T-helper 1 cell treated with Interleukin-12 subunit alpha and Interleukin-12 subunit beta and Interleukin-4 antibody, amounts not matched to agents 30 μg/mL and 1 μg/mL, for 36 hours (primary cell): ENCODE results near the gene ZNF669.
"Not testable (repeated sequence)": the region's sequence is repeated elsewhere in the genome, so short reads cannot be mapped to it uniquely, and the experiment has no call there.

Source experiments
- H3K27ac Mint-ChIP-seq: one replicate; pipeline ENCODE4 v1.8.0; 2021; ENCODE audit warnings: mild to moderate bottlenecking, mixed read lengths
- H3K27me3 Mint-ChIP-seq: one replicate; pipeline ENCODE4 v1.8.0; 2021; ENCODE audit warnings: low read depth, mixed read lengths
- H3K36me3 Mint-ChIP-seq: one replicate; pipeline ENCODE4 v1.8.0; 2021; ENCODE audit warnings: low read depth, mixed read lengths
- H3K4me1 Mint-ChIP-seq: one replicate; pipeline ENCODE4 v1.8.0; 2021; ENCODE audit warnings: low read depth, mixed read lengths
- H3K4me3 Mint-ChIP-seq: one replicate; pipeline ENCODE4 v1.8.0; 2021; ENCODE audit warnings: mild to moderate bottlenecking, moderate library complexity, mixed read lengths
- H3K9me3 Mint-ChIP-seq: one replicate; pipeline ENCODE4 v1.8.0; 2021; ENCODE audit warnings: mixed read lengths

ZNF669 gene

GRCh38 chr1:247103859-247104591, at the start of gene ZNF669:
ZNF669 (minus strand) TSS chr1:247104356; CDS start chr1:247104199, 157 bp downstream.
- Mint-ChIP-seq H3K27ac (peak within 1 kb of the TSS; percentile 80), H3K4me1 (peaks cover 10% of the 10 kb centered on the region), H3K36me3 (peaks cover 42% of the 10 kb centered on the region), H3K4me3 (peak within 1 kb of the TSS; percentile 90), H3K9me3 (peaks cover 40% of the 10 kb centered on the region), H3K27me3 (peaks cover 22% of the 10 kb centered on the region)

GRCh38 chr1:247147781-247148180, 43.6 kb upstream of the ZNF669 start:
- Mint-ChIP-seq H3K27me3 (no peaks in the 10 kb centered on the region), H3K4me1 (no peaks in the 10 kb centered on the region), H3K36me3 (peaks cover 40% of the 10 kb centered on the region), H3K27ac (no peak overlapping the region), H3K9me3 (peaks cover 56% of the 10 kb centered on the region), H3K4me3 (no peak overlapping the region)

GRCh38 chr1:247147120-247147519, 43.0 kb upstream of the ZNF669 start:
- H3K36me3 Mint-ChIP-seq, result peaks cover 39% of the 10 kb centered on the region
- H3K9me3 Mint-ChIP-seq, result peaks cover 57% of the 10 kb centered on the region
- H3K27me3 Mint-ChIP-seq, H3K27ac Mint-ChIP-seq, H3K4me1 Mint-ChIP-seq, H3K4me3 Mint-ChIP-seq: not testable (repeated sequence)

GRCh38 chr1:247146671-247147070, 42.5 kb upstream of the ZNF669 start:
- H3K9me3 Mint-ChIP-seq, result peaks cover 56% of the 10 kb centered on the region
- no peaks in the 10 kb centered on the region for H3K4me1 Mint-ChIP-seq
- H3K27ac Mint-ChIP-seq, result no peak overlapping the region
- peaks cover 38% of the 10 kb centered on the region for H3K36me3 Mint-ChIP-seq
- H3K4me3 Mint-ChIP-seq, result no peak overlapping the region
- no peaks in the 10 kb centered on the region for H3K27me3 Mint-ChIP-seq

GRCh38 chr1:247145279-247145678, 41.1 kb upstream of the ZNF669 start:
- H3K4me1 Mint-ChIP-seq, result no peaks in the 10 kb centered on the region
- H3K27me3 Mint-ChIP-seq, result no peaks in the 10 kb centered on the region
- peaks cover 32% of the 10 kb centered on the region for H3K36me3 Mint-ChIP-seq
- no peak overlapping the region for H3K27ac Mint-ChIP-seq
- no peak overlapping the region for H3K4me3 Mint-ChIP-seq
- H3K9me3 Mint-ChIP-seq, result peaks cover 58% of the 10 kb centered on the region

- H3K27me3 Mint-ChIP-seq, H3K4me3 Mint-ChIP-seq, H3K27ac Mint-ChIP-seq, H3K4me1 Mint-ChIP-seq: not testable (repeated sequence)
- Mint-ChIP-seq H3K36me3 (peaks cover 17% of the 10 kb centered on the region), H3K9me3 (peaks cover 81% of the 10 kb centered on the region)
Measured at GRCh38 chr1:247139557-247139956, 35.4 kb upstream of the ZNF669 start.

- Mint-ChIP-seq H3K27me3 (no peaks in the 10 kb centered on the region), H3K36me3 (peaks cover 30% of the 10 kb centered on the region), H3K27ac (no peak overlapping the region)
Measured at GRCh38 chr1:247131236-247131635, 27.1 kb upstream of the ZNF669 start.

GRCh38 chr1:247127519-247128282, 23.5 kb upstream of the ZNF669 start:
- Mint-ChIP-seq H3K27ac (peak overlapping the region; percentile 22), H3K9me3 (peaks cover 31% of the 10 kb centered on the region)
- H3K4me1 Mint-ChIP-seq, result not testable (repeated sequence)

More at GRCh38 chr1:247131236-247131635, 27.1 kb upstream of the ZNF669 start:
- no peak overlapping the region for H3K4me3 Mint-ChIP-seq
- H3K9me3 Mint-ChIP-seq, result peaks cover 53% of the 10 kb centered on the region
- peaks cover 6% of the 10 kb centered on the region for H3K4me1 Mint-ChIP-seq

GRCh38 chr1:247126601-247127000, 22.4 kb upstream of the ZNF669 start:
- H3K9me3 Mint-ChIP-seq, result peaks cover 24% of the 10 kb centered on the region
- not testable (repeated sequence) for H3K4me1 Mint-ChIP-seq, H3K27ac Mint-ChIP-seq, H3K4me3 Mint-ChIP-seq, H3K27me3 Mint-ChIP-seq, H3K36me3 Mint-ChIP-seq

More at GRCh38 chr1:247127519-247128282, 23.5 kb upstream of the ZNF669 start:
- Mint-ChIP-seq H3K36me3 (peaks cover 16% of the 10 kb centered on the region), H3K4me3 (peak overlapping the region; percentile 81)
- H3K27me3 Mint-ChIP-seq, result not testable (repeated sequence)

- not testable (repeated sequence) for H3K4me1 Mint-ChIP-seq, H3K27me3 Mint-ChIP-seq, H3K27ac Mint-ChIP-seq, H3K4me3 Mint-ChIP-seq, H3K36me3 Mint-ChIP-seq
- H3K9me3 Mint-ChIP-seq, result peaks cover 24% of the 10 kb centered on the region
Measured at GRCh38 chr1:247126166-247126565, 22.0 kb upstream of the ZNF669 start.

GRCh38 chr1:247121382-247121781, 17.2 kb upstream of the ZNF669 start:
- no peak overlapping the region for H3K4me3 Mint-ChIP-seq
- no peaks in the 10 kb centered on the region for H3K4me1 Mint-ChIP-seq
- H3K36me3 Mint-ChIP-seq, result no peaks in the 10 kb centered on the region
- H3K27me3 Mint-ChIP-seq, result no peaks in the 10 kb centered on the region
- H3K9me3 Mint-ChIP-seq, result peaks cover 13% of the 10 kb centered on the region
- no peak overlapping the region for H3K27ac Mint-ChIP-seq

- H3K9me3 Mint-ChIP-seq, result peaks cover 13% of the 10 kb centered on the region
- not testable (repeated sequence) for H3K4me3 Mint-ChIP-seq, H3K27me3 Mint-ChIP-seq, H3K4me1 Mint-ChIP-seq, H3K36me3 Mint-ChIP-seq, H3K27ac Mint-ChIP-seq
Measured at GRCh38 chr1:247120408-247120668, 16.2 kb upstream of the ZNF669 start.

GRCh38 chr1:247119600-247120407, 15.6 kb upstream of the ZNF669 start:
- Mint-ChIP-seq H3K36me3 (no peaks in the 10 kb centered on the region), H3K27ac (no peak overlapping the region), H3K9me3 (peaks cover 14% of the 10 kb centered on the region), H3K4me1 (no peaks in the 10 kb centered on the region), H3K4me3 (no peak overlapping the region), H3K27me3 (peaks cover 3% of the 10 kb centered on the region)

GRCh38 chr1:247118946-247119446, 14.8 kb upstream of the ZNF669 start:
- Mint-ChIP-seq H3K4me3 (no peak overlapping the region), H3K27ac (no peak overlapping the region), H3K9me3 (peaks cover 9% of the 10 kb centered on the region), H3K36me3 (no peaks in the 10 kb centered on the region), H3K27me3 (peaks cover 7% of the 10 kb centered on the region), H3K4me1 (no peaks in the 10 kb centered on the region)
